ENCODE results near the gene CNOT10.

Gene CNOT10

GRCh38 chr3:32686713-32687112, 1.7 kb downstream of the CNOT10 start:
- peak overlapping the region in 1 of 2 experiments; percentile 51 for H3K4ac ChIP-seq (ENCODE audit: low read depth in 1 of 2, low read length in 2 of 2)
- no peak overlapping the region for H2BK12ac ChIP-seq (ENCODE audit: low read length in 2 of 2)
- no peak overlapping the region for H4K8ac ChIP-seq (ENCODE audit: low read length)
- DNase-seq = peak; percentile 9
- no peak overlapping the region for H3K27ac ChIP-seq (ENCODE audit: low read length, poor library complexity, severe bottlenecking)
- no peak overlapping the region for H3K14ac ChIP-seq (ENCODE audit: low read length in 2 of 2)
- H2BK5ac ChIP-seq (ENCODE audit: low read depth, low read length, poor library complexity, severe bottlenecking) = no peak overlapping the region
- no peak overlapping the region for H3K18ac ChIP-seq (ENCODE audit: low read depth in 1 of 2, low read length in 2 of 2)
- H2BK15ac ChIP-seq (ENCODE audit: low read depth, poor library complexity, severe bottlenecking) = no peak overlapping the region
- H3K36me3 ChIP-seq (ENCODE audit: control insufficient read depth in 1 of 2, insufficient read depth in 2 of 2, low read depth in 1 of 2, low read length in 2 of 2) = peaks cover 4% of the 10 kb centered on the region in 2 experiments
- no peak overlapping the region for H2BK120ac ChIP-seq (ENCODE audit: low read depth, low read length)
- H3K79me1 ChIP-seq (replicated peaks; ENCODE audit: low read length, poor library complexity, severe bottlenecking) = peaks cover 15% of the 10 kb centered on the region
- no peaks in the 10 kb centered on the region for H3K4me1 ChIP-seq (ENCODE audit: control insufficient read depth, insufficient read depth, low read depth, low read length)
- WGBS = 87% methylated on average over 3 of the region's 3 CpGs
- no peak overlapping the region for H3K23ac ChIP-seq (ENCODE audit: low read length in 2 of 2)
- no peak overlapping the region for H2AFZ ChIP-seq (ENCODE audit: low read depth, low read length)
- peak overlapping the region; percentile 95 for H3K9ac ChIP-seq (ENCODE audit: low read length)
- H3K9me3 ChIP-seq (ENCODE audit: control insufficient read depth, low read length) = no peaks in the 10 kb centered on the region
- H4K91ac ChIP-seq (ENCODE audit: low read length) = no peak overlapping the region
- no peak overlapping the region for H2AK5ac ChIP-seq (ENCODE audit: low read length, severe bottlenecking)
- H3K4me3 ChIP-seq (ENCODE audit: insufficient read depth in 1 of 2, low read depth in 1 of 2, low read length in 2 of 2) = peak overlapping the region in 1 of 2 experiments; percentile 44
- no peaks in the 10 kb centered on the region for H3K27me3 ChIP-seq (ENCODE audit: control insufficient read depth in 1 of 2, insufficient read depth in 1 of 2, low read length in 2 of 2)
- H3K4me2 ChIP-seq (ENCODE audit: low read length, poor library complexity, severe bottlenecking) = peak overlapping the region; percentile 17

- no peak overlapping the region for H2BK12ac ChIP-seq (ENCODE audit: low read length in 2 of 2)
- H2BK120ac ChIP-seq (ENCODE audit: low read depth, low read length) = no peak overlapping the region
- H2BK5ac ChIP-seq (ENCODE audit: low read depth, low read length, poor library complexity, severe bottlenecking) = no peak overlapping the region
- H3K9ac ChIP-seq (ENCODE audit: low read length) = no peak overlapping the region
- no peaks in the 10 kb centered on the region for H3K27me3 ChIP-seq (ENCODE audit: control insufficient read depth in 1 of 2, insufficient read depth in 1 of 2, low read length in 2 of 2)
- no peak overlapping the region for H3K4me2 ChIP-seq (ENCODE audit: low read length, poor library complexity, severe bottlenecking)
- no peak overlapping the region for H2AFZ ChIP-seq (ENCODE audit: low read depth, low read length)
- H3K27ac ChIP-seq (ENCODE audit: low read length, poor library complexity, severe bottlenecking) = no peak overlapping the region
- H3K4me3 ChIP-seq (ENCODE audit: insufficient read depth in 1 of 2, low read depth in 1 of 2, low read length in 2 of 2) = no peak overlapping the region
- H3K4ac ChIP-seq (ENCODE audit: low read depth in 1 of 2, low read length in 2 of 2) = no peak overlapping the region
- H3K9me3 ChIP-seq (ENCODE audit: control insufficient read depth, low read length) = no peaks in the 10 kb centered on the region
- no peak overlapping the region for H2AK5ac ChIP-seq (ENCODE audit: low read length, severe bottlenecking)
- no peak overlapping the region for H4K8ac ChIP-seq (ENCODE audit: low read length)
- H3K14ac ChIP-seq (ENCODE audit: low read length in 2 of 2) = no peak overlapping the region
- H3K4me1 ChIP-seq (ENCODE audit: control insufficient read depth, insufficient read depth, low read depth, low read length) = peaks cover 2% of the 10 kb centered on the region
- no peak overlapping the region for H3K23ac ChIP-seq (ENCODE audit: low read length in 2 of 2)
- H3K36me3 ChIP-seq (ENCODE audit: control insufficient read depth in 1 of 2, insufficient read depth in 2 of 2, low read depth in 1 of 2, low read length in 2 of 2) = peaks cover 4 to 7% of the 10 kb centered on the region in 2 experiments
- H3K79me1 ChIP-seq (replicated peaks; ENCODE audit: low read length, poor library complexity, severe bottlenecking) = peaks cover 28% of the 10 kb centered on the region
- H2BK15ac ChIP-seq (ENCODE audit: low read depth, poor library complexity, severe bottlenecking) = no peak overlapping the region
- H3K18ac ChIP-seq (ENCODE audit: low read depth in 1 of 2, low read length in 2 of 2) = no peak overlapping the region
- WGBS = 97% methylated on average over 3 of the region's 4 CpGs
- DNase-seq = no peak
- no peak overlapping the region for H4K91ac ChIP-seq (ENCODE audit: low read length)
These were observed 6.9 kb downstream of the CNOT10 start for GRCh38 chr3:32691847-32692246.

GRCh38 chr3:32696523-32696922, 11.5 kb downstream of the CNOT10 start:
- Histone ChIP-seq H2BK5ac (ENCODE audit: low read depth, low read length, poor library complexity, severe bottlenecking) (no peak overlapping the region), H3K4ac (ENCODE audit: low read depth in 1 of 2, low read length in 2 of 2) (no peak overlapping the region), H3K4me1 (ENCODE audit: control insufficient read depth, insufficient read depth, low read depth, low read length) (peaks cover 2% of the 10 kb centered on the region), H2BK120ac (ENCODE audit: low read depth, low read length) (no peak overlapping the region), H3K9ac (ENCODE audit: low read length) (no peak overlapping the region), H2BK15ac (ENCODE audit: low read depth, poor library complexity, severe bottlenecking) (no peak overlapping the region), H4K91ac (ENCODE audit: low read length) (no peak overlapping the region), H3K9me3 (ENCODE audit: control insufficient read depth, low read length) (no peaks in the 10 kb centered on the region), H3K27ac (ENCODE audit: low read length, poor library complexity, severe bottlenecking) (no peak overlapping the region), H2BK12ac (ENCODE audit: low read length in 2 of 2) (no peak overlapping the region), H3K36me3 (ENCODE audit: control insufficient read depth in 1 of 2, insufficient read depth in 2 of 2, low read depth in 1 of 2, low read length in 2 of 2) (peaks cover 0 to 8% of the 10 kb centered on the region in 2 experiments), H3K23ac (ENCODE audit: low read length in 2 of 2) (no peak overlapping the region), H2AFZ (ENCODE audit: low read depth, low read length) (no peak overlapping the region), H3K27me3 (ENCODE audit: control insufficient read depth in 1 of 2, insufficient read depth in 1 of 2, low read length in 2 of 2) (no peaks in the 10 kb centered on the region), H3K79me1 (replicated peaks; ENCODE audit: low read length, poor library complexity, severe bottlenecking) (peaks cover 30% of the 10 kb centered on the region), H3K4me3 (ENCODE audit: insufficient read depth in 1 of 2, low read depth in 1 of 2, low read length in 2 of 2) (no peak overlapping the region), H3K14ac (ENCODE audit: low read length in 2 of 2) (no peak overlapping the region), H2AK5ac (ENCODE audit: low read length, severe bottlenecking) (no peak overlapping the region), H4K8ac (ENCODE audit: low read length) (no peak overlapping the region), H3K4me2 (ENCODE audit: low read length, poor library complexity, severe bottlenecking) (no peak overlapping the region), H3K18ac (ENCODE audit: low read depth in 1 of 2, low read length in 2 of 2) (no peak overlapping the region)
- WGBS = 100% methylated on average over 2 of the region's 3 CpGs
- no peak for DNase-seq

DNA sequence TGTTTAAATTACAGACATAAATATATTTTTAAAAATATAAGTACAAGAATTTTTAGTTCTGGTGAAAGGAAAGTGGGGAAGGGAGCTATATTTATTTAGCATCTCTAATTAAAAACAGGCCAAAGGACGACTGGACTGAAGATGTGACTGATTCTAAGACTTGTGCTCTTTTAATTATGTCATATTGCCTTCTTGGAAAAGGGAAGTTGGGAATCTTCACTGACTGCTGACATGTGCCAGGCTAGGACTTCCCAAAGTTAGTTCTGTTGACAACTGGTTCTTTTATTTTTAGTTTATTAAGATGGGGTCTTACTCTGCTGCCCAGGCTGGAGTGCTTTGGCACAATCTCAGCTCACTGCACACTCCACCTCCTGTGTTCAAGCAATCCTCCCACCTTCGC, 13.5 kb downstream of the CNOT10 start:
- Histone ChIP-seq H4K91ac (ENCODE audit: low read length) (no peak overlapping the region), H2AK5ac (ENCODE audit: low read length, severe bottlenecking) (no peak overlapping the region), H2AFZ (ENCODE audit: low read depth, low read length) (no peak overlapping the region), H3K27ac (ENCODE audit: low read length, poor library complexity, severe bottlenecking) (no peak overlapping the region), H3K23ac (ENCODE audit: low read length in 2 of 2) (no peak overlapping the region), H3K18ac (ENCODE audit: low read depth in 1 of 2, low read length in 2 of 2) (no peak overlapping the region), H4K8ac (ENCODE audit: low read length) (no peak overlapping the region), H3K4me1 (ENCODE audit: control insufficient read depth, insufficient read depth, low read depth, low read length) (no peaks in the 10 kb centered on the region), H3K4me2 (ENCODE audit: low read length, poor library complexity, severe bottlenecking) (no peak overlapping the region), H2BK120ac (ENCODE audit: low read depth, low read length) (no peak overlapping the region), H3K4ac (ENCODE audit: low read depth in 1 of 2, low read length in 2 of 2) (no peak overlapping the region), H3K36me3 (ENCODE audit: control insufficient read depth in 1 of 2, insufficient read depth in 2 of 2, low read depth in 1 of 2, low read length in 2 of 2) (peaks cover 0 to 5% of the 10 kb centered on the region in 2 experiments), H3K27me3 (ENCODE audit: control insufficient read depth in 1 of 2, insufficient read depth in 1 of 2, low read length in 2 of 2) (no peaks in the 10 kb centered on the region), H3K14ac (ENCODE audit: low read length in 2 of 2) (no peak overlapping the region), H2BK5ac (ENCODE audit: low read depth, low read length, poor library complexity, severe bottlenecking) (no peak overlapping the region), H3K4me3 (ENCODE audit: insufficient read depth in 1 of 2, low read depth in 1 of 2, low read length in 2 of 2) (no peak overlapping the region), H3K9ac (ENCODE audit: low read length) (no peak overlapping the region), H2BK15ac (ENCODE audit: low read depth, poor library complexity, severe bottlenecking) (no peak overlapping the region), H3K9me3 (ENCODE audit: control insufficient read depth, low read length) (no peaks in the 10 kb centered on the region), H2BK12ac (ENCODE audit: low read length in 2 of 2) (no peak overlapping the region), H3K79me1 (replicated peaks; ENCODE audit: low read length, poor library complexity, severe bottlenecking) (peaks cover 22% of the 10 kb centered on the region)
- DNase-seq = no peak
- WGBS = 94% methylated on average over 2 of the region's 2 CpGs
